WTC11 (cell line): ENCODE results near the gene KNOP1. TPM values are rescaled to one million over a fixed set of nuclear protein-coding genes. Genes with fewer than 3 reads are reported as not detected.

Experiments used
- ATAC-seq: fragments of 200-7000 bp; cut with Tn5 transposase; 2 replicates; pipeline ENCODE4 v1.10.0; 2021; ENCODE audit warnings: mild to moderate bottlenecking, moderate library complexity
- CTCF ChIA-PET: fragments of 300-600 bp; sonication (Branson Sonifier 250); formaldehyde crosslinking; loops from one replicate; lab custom pipeline; 2021; ENCODE audit warnings: antibody characterized with exemption; lab: Charles Lee
- POLR2A ChIA-PET: fragments of 350-600 bp; sonication (Branson Sonifier 250); formaldehyde crosslinking; loops from one replicate; lab custom pipeline; 2021; ENCODE audit warnings: antibody characterized with exemption; lab: Charles Lee
- DNase-seq: peaks from one replicate; pipeline ENCODE4 v3.0.0; 2021; ENCODE audit warnings: low spot score
- H3K27ac Mint-ChIP-seq: 2 replicates; pipeline ENCODE4 v1.8.0; 2021; ENCODE audit warnings: mixed read lengths
- H3K27me3 Mint-ChIP-seq: 2 replicates; pipeline ENCODE4 v1.8.0; 2021; ENCODE audit warnings: low read depth, mild to moderate bottlenecking, moderate library complexity, mixed read lengths
- H3K36me3 Mint-ChIP-seq: 2 replicates; pipeline ENCODE4 v1.8.0; 2021; ENCODE audit warnings: mixed read lengths
- H3K4me1 Mint-ChIP-seq: 2 replicates; pipeline ENCODE4 v1.8.0; 2022; ENCODE audit warnings: mixed read lengths
- H3K4me3 Mint-ChIP-seq: 2 replicates; pipeline ENCODE4 v1.8.0; 2021; ENCODE audit warnings: mild to moderate bottlenecking, moderate library complexity, mixed read lengths
- H3K9me3 Mint-ChIP-seq: 2 replicates; pipeline ENCODE4 v1.8.0; 2021; ENCODE audit warnings: mixed read lengths
- CREM ChIP-seq: sonication (generic); formaldehyde crosslinking; IDR thresholded peaks from 2 replicates; pipeline ENCODE4 v1.8.1; 2022; ENCODE audit warnings: mild to moderate bottlenecking, missing genetic modification reagents, moderate library complexity
- ESRRA ChIP-seq: sonication (generic); formaldehyde crosslinking; IDR thresholded peaks from 2 replicates; pipeline ENCODE4 v1.8.1; 2022; ENCODE audit warnings: mild to moderate bottlenecking, missing genetic modification reagents, borderline replicate concordance
- FOXJ3 ChIP-seq: sonication (generic); formaldehyde crosslinking; IDR thresholded peaks from 2 replicates; pipeline ENCODE4 v1.9.0; 2021; ENCODE audit warnings: missing genetic modification reagents, mild to moderate bottlenecking, borderline replicate concordance
- FOXK1 ChIP-seq: sonication (generic); formaldehyde crosslinking; IDR thresholded peaks from 2 replicates; pipeline ENCODE4 v1.8.0; 2022; ENCODE audit warnings: mild to moderate bottlenecking, moderate library complexity, missing genetic modification reagents
- FOXP1 ChIP-seq: sonication (generic); formaldehyde crosslinking; IDR thresholded peaks from 2 replicates; pipeline ENCODE4 v1.8.0; 2022; ENCODE audit warnings: missing genetic modification reagents, mild to moderate bottlenecking, moderate library complexity, borderline replicate concordance
- FOXP4 ChIP-seq: sonication (generic); formaldehyde crosslinking; IDR thresholded peaks from 2 replicates; pipeline ENCODE4 v1.8.0; 2022; ENCODE audit warnings: mild to moderate bottlenecking, missing genetic modification reagents
- GRHL2 ChIP-seq: fragments of 250-450 bp; sonication (Bioruptor Pico); IDR thresholded peaks from 2 replicates; pipeline ENCODE4 v1.8.0; 2022; ENCODE audit warnings: mild to moderate bottlenecking, moderate library complexity; ENCODE audit not compliant: insufficient replicate concordance, severe bottlenecking
- JAZF1 ChIP-seq: fragments of 250-450 bp; sonication (Bioruptor Pico); IDR thresholded peaks from 2 replicates; pipeline ENCODE4 v1.9.0; 2021; ENCODE audit warnings: moderate library complexity, mild to moderate bottlenecking, inconsistent platforms
- MYBL2 ChIP-seq: sonication (generic); formaldehyde crosslinking; IDR thresholded peaks from 2 replicates; pipeline ENCODE4 v1.8.1; 2023; ENCODE audit warnings: mild to moderate bottlenecking, moderate library complexity, missing genetic modification reagents
- NFATC4 ChIP-seq: fragments of 250-450 bp; sonication (Bioruptor Pico); IDR thresholded peaks from 2 replicates; pipeline ENCODE4 v1.9.0; 2021; ENCODE audit warnings: mild to moderate bottlenecking
- NFYB ChIP-seq: sonication (generic); formaldehyde crosslinking; conservative IDR thresholded peaks from 2 replicates; pipeline ENCODE4 v1.8.0; 2022; ENCODE audit warnings: low read depth, missing genetic modification reagents
- NR1H2 ChIP-seq: sonication (generic); formaldehyde crosslinking; IDR thresholded peaks from 2 replicates; pipeline ENCODE4 v1.9.0; 2021; ENCODE audit warnings: mild to moderate bottlenecking, moderate library complexity, missing genetic modification reagents
- PRDM15 ChIP-seq: sonication (generic); formaldehyde crosslinking; IDR thresholded peaks from 2 replicates; pipeline ENCODE4 v1.8.0; 2022; ENCODE audit warnings: missing genetic modification reagents
- SMAD3 ChIP-seq: sonication (generic); formaldehyde crosslinking; IDR thresholded peaks from 2 replicates; pipeline ENCODE4 v1.8.0; 2022; ENCODE audit warnings: missing genetic modification reagents, mild to moderate bottlenecking, borderline replicate concordance
- SMAD4 ChIP-seq: sonication (generic); formaldehyde crosslinking; IDR thresholded peaks from 2 replicates; pipeline ENCODE4 v1.8.0; 2022; ENCODE audit warnings: mild to moderate bottlenecking, missing genetic modification reagents
- TEAD4 ChIP-seq: sonication (generic); formaldehyde crosslinking; IDR thresholded peaks from 2 replicates; pipeline ENCODE4 v1.8.0; 2022; ENCODE audit warnings: mild to moderate bottlenecking, missing genetic modification reagents
- USF2 ChIP-seq: sonication (generic); formaldehyde crosslinking; IDR thresholded peaks from 2 replicates; pipeline ENCODE4 v1.8.1; 2023; ENCODE audit warnings: mild to moderate bottlenecking, missing genetic modification reagents, moderate library complexity
- ZBTB43 ChIP-seq: sonication (generic); formaldehyde crosslinking; IDR thresholded peaks from 2 replicates; pipeline ENCODE4 v1.8.1; 2023; ENCODE audit warnings: mild to moderate bottlenecking, missing genetic modification reagents
- ZNF121 ChIP-seq: sonication (generic); formaldehyde crosslinking; IDR thresholded peaks from 2 replicates; pipeline ENCODE4 v1.8.0; 2023; ENCODE audit warnings: missing genetic modification reagents
- ZNF138 ChIP-seq: sonication (generic); formaldehyde crosslinking; conservative IDR thresholded peaks from 2 replicates; pipeline ENCODE4 v1.8.1; 2022; ENCODE audit warnings: mild to moderate bottlenecking, moderate library complexity, missing genetic modification reagents
- ZNF232 ChIP-seq: sonication (generic); formaldehyde crosslinking; IDR thresholded peaks from 2 replicates; pipeline ENCODE4 v1.8.0; 2022; ENCODE audit warnings: mild to moderate bottlenecking, missing genetic modification reagents
- ZNF317 ChIP-seq: sonication (generic); formaldehyde crosslinking; IDR thresholded peaks from 2 replicates; pipeline ENCODE4 v1.8.1; 2023; ENCODE audit warnings: low read depth, mild to moderate bottlenecking, moderate library complexity, missing genetic modification reagents, borderline replicate concordance
- ZNF425 ChIP-seq: fragments of 250-450 bp; sonication (Bioruptor Pico); conservative IDR thresholded peaks from 2 replicates; pipeline ENCODE4 v1.9.0; 2021; ENCODE audit warnings: mild to moderate bottlenecking
- ZNF512 ChIP-seq: sonication (generic); formaldehyde crosslinking; IDR thresholded peaks from 2 replicates; pipeline ENCODE4 v1.8.1; 2022; ENCODE audit warnings: missing genetic modification reagents, borderline replicate concordance
- total RNA-seq: library from RNA; stranded (reverse); gene quantifications from 3 replicates; pipeline ENCODE4 v1.2.3, GENCODE V29; 2021

Gene KNOP1
- total RNA-seq, 1 experiment from 2014 or later = 102 TPM

- no peak for TF ChIP-seq ZNF425 (CRISPR knock-in tag)
- TF ChIP-seq FOXK1 (CRISPR knock-in tag) = no peak
- TF ChIP-seq NFYB (CRISPR knock-in tag) = no peak
- TF ChIP-seq ZNF232 (CRISPR knock-in tag) = no peak
- no peak for TF ChIP-seq ZNF121
- no peak for TF ChIP-seq TEAD4 (CRISPR knock-in tag)
- no peak for TF ChIP-seq CREM (CRISPR knock-in tag)
- no peak for TF ChIP-seq ZNF317 (CRISPR knock-in tag)
- TF ChIP-seq FOXJ3 = no peak
- no peak for TF ChIP-seq ZBTB43 (CRISPR knock-in tag)
- TF ChIP-seq ZNF138 (CRISPR knock-in tag) = no peak
- TF ChIP-seq USF2 (CRISPR knock-in tag) = no peak
- no peak for TF ChIP-seq NR1H2 (CRISPR knock-in tag)
- TF ChIP-seq, all 79 proteins: peak for 0
Observed at GRCh38 chr16:19659554-19659953, 58.5 kb downstream of the KNOP1 start (continued).

- Mint-ChIP-seq H3K4me1 (no peaks in the 10 kb centered on the region), H3K4me3 (no peak overlapping the region), H3K27me3 (peaks cover 6% of the 10 kb centered on the region), H3K36me3 (peaks cover 54% of the 10 kb centered on the region), H3K9me3 (peaks cover 16% of the 10 kb centered on the region), H3K27ac (no peak overlapping the region)
- DNase-seq = no peak
- TF ChIP-seq FOXJ3 = no peak
- TF ChIP-seq SMAD4 (CRISPR knock-in tag) = no peak
- TF ChIP-seq FOXP1 (CRISPR knock-in tag) = no peak
- no peak for TF ChIP-seq GRHL2
- TF ChIP-seq FOXK1 (CRISPR knock-in tag) = no peak
- no peak for TF ChIP-seq NFATC4 (CRISPR knock-in tag)
- no peak for TF ChIP-seq PRDM15 (CRISPR knock-in tag)
- TF ChIP-seq NFYB (CRISPR knock-in tag) = no peak
- no peak for TF ChIP-seq ZNF232 (CRISPR knock-in tag)
- TF ChIP-seq JAZF1 (CRISPR knock-in tag) = no peak
- no peak for TF ChIP-seq ZBTB43 (CRISPR knock-in tag)
- TF ChIP-seq ZNF512 = no peak
- no peak for TF ChIP-seq MYBL2 (CRISPR knock-in tag)
- TF ChIP-seq FOXP4 (CRISPR knock-in tag) = no peak
- no peak for TF ChIP-seq ESRRA
- no peak for TF ChIP-seq ZNF138 (CRISPR knock-in tag)
- TF ChIP-seq NR1H2 (CRISPR knock-in tag) = no peak
- TF ChIP-seq TEAD4 (CRISPR knock-in tag) = no peak
- TF ChIP-seq SMAD3 (CRISPR knock-in tag) = no peak
- POLR2A ChIA-PET = no interaction called here
- ATAC-seq = no peak
- CTCF ChIA-PET = no interaction called here
Observed at GRCh38 chr16:19657831-19658230, 60.2 kb downstream of the KNOP1 start.
